HFFc6 (cell line): ENCODE data around the gene GPBP1L1. TPM values are rescaled to one million over a fixed set of nuclear protein-coding genes. Genes with fewer than 3 reads are reported as not detected.
A peak's percentile ranks its signal among the peaks of the same experiment; 100 is the strongest.

Source experiments
- DNase-seq: peaks from one replicate; pipeline ENCODE4 v3.0.0-alpha.2; 2018
- H3K27ac Mint-ChIP-seq: 2 replicates; pipeline ENCODE4 v1.8.0; 2020; ENCODE audit warnings: mild to moderate bottlenecking, mixed read lengths
- H3K27me3 Mint-ChIP-seq: 2 replicates; pipeline ENCODE4 v1.8.0; 2021; ENCODE audit warnings: mild to moderate bottlenecking, moderate library complexity, mixed read lengths; ENCODE audit not compliant: insufficient read depth
- H3K36me3 Mint-ChIP-seq: 2 replicates; pipeline ENCODE4 v1.8.0; 2021; ENCODE audit warnings: low read depth, mixed read lengths
- H3K4me1 Mint-ChIP-seq: 2 replicates; pipeline ENCODE4 v1.8.0; 2020; ENCODE audit warnings: low read depth, mixed read lengths
- H3K4me3 Mint-ChIP-seq: 2 replicates; pipeline ENCODE4 v1.8.0; 2020; ENCODE audit warnings: mild to moderate bottlenecking, moderate library complexity, mixed read lengths
- H3K9me3 Mint-ChIP-seq: 2 replicates; pipeline ENCODE4 v1.8.0; 2020; ENCODE audit warnings: mild to moderate bottlenecking, mixed read lengths
- total RNA-seq, 6 experiments: library from RNA; stranded (reverse); fragmentation: NEBNext Ultra II Directional; extraction: Animal tissue kit (Norgen Biotek cat#: 25700); gene quantifications; 2 replicates in 1 of 6; 3 replicates in 5 of 6; pipeline ENCODE4 v1.2.3, GENCODE V29; 2021
- TF ChIP-seq, protein P1 (sequence below): fragments of 200-600 bp; sonication (generic); IDR thresholded peaks from 2 replicates; pipeline ENCODE4 v1.5.0; 2021; ENCODE audit warnings: antibody characterized with exemption, mild to moderate bottlenecking

The GPBP1L1 gene
- total RNA-seq, 6 experiments from 2014 or later = 66.5 to 76.7 (median 68.1) TPM

DNA sequence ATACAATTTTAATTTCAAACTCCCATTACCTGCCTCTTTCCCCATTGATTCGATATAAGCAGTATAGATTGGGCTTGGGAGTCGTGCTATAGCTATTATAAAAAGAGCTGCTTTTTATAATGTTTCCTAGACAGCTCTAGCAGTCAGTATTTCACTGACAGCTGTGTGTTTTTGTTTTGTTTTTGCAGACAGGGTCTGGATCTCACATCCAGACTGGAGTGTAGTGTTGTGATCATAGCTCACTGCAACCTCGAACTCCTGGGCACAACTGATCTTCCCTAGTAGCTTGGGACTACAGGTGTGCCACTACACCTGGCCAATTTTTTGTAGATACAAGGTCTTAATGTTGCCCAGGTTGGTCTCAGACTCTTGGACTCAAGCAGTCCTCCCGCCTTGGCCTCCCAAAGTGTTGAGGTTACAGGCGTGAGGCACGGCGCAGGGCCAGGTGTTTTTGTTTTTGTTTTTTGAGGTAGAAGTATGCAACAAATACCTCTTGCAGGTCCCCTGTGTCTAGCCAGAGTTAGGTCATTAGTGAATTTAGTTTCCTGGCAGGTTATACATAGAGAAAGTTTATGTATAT, 100.7 kb downstream of the GPBP1L1 start:
- peaks cover 28% of the 10 kb centered on the region for H3K4me1 Mint-ChIP-seq
- peak overlapping the region; percentile 100 for H3K4me3 Mint-ChIP-seq
- H3K36me3 Mint-ChIP-seq = no peaks in the 10 kb centered on the region
- no peaks in the 10 kb centered on the region for H3K9me3 Mint-ChIP-seq
- no peak for DNase-seq
- TF ChIP-seq, protein P1, sequence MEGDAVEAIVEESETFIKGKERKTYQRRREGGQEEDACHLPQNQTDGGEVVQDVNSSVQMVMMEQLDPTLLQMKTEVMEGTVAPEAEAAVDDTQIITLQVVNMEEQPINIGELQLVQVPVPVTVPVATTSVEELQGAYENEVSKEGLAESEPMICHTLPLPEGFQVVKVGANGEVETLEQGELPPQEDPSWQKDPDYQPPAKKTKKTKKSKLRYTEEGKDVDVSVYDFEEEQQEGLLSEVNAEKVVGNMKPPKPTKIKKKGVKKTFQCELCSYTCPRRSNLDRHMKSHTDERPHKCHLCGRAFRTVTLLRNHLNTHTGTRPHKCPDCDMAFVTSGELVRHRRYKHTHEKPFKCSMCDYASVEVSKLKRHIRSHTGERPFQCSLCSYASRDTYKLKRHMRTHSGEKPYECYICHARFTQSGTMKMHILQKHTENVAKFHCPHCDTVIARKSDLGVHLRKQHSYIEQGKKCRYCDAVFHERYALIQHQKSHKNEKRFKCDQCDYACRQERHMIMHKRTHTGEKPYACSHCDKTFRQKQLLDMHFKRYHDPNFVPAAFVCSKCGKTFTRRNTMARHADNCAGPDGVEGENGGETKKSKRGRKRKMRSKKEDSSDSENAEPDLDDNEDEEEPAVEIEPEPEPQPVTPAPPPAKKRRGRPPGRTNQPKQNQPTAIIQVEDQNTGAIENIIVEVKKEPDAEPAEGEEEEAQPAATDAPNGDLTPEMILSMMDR = no peak
- H3K27me3 Mint-ChIP-seq = peaks cover 8% of the 10 kb centered on the region
- peak overlapping the region; percentile 96 for H3K27ac Mint-ChIP-seq

DNA sequence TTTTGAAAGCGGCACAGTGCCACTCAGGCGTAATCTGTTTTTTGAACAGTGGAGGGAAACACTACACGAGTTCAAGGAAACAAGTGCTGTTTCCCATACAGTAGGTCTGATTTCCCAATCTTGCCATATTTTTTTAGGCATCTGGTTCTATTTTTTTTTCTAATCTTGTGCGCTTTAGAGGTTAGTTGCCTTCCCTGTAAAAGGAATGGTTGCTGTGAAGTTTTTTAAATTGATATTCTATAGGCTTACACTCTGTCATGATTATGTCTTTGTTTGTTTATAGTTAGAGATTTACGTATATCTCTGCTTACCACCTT, 101.3 kb downstream of the GPBP1L1 start:
- Mint-ChIP-seq H3K36me3 (no peaks in the 10 kb centered on the region), H3K4me3 (peak overlapping the region; percentile 100), H3K27ac (peak overlapping the region; percentile 96), H3K4me1 (peaks cover 28% of the 10 kb centered on the region), H3K9me3 (no peaks in the 10 kb centered on the region), H3K27me3 (peaks cover 8% of the 10 kb centered on the region)
- DNase-seq = no peak
- TF ChIP-seq, protein P1 = no peak; the same call in 1 of the 2 replicates

GRCh38 chr1:45584351-45585109, 101.8 kb downstream of the GPBP1L1 start:
- TF ChIP-seq, protein P1 = no peak; the same call in 1 of the 2 replicates
- peak; percentile 79 for DNase-seq
- H3K9me3 Mint-ChIP-seq = no peaks in the 10 kb centered on the region
- peaks cover 8% of the 10 kb centered on the region for H3K27me3 Mint-ChIP-seq
- peak overlapping the region; percentile 98 for H3K27ac Mint-ChIP-seq
- H3K4me3 Mint-ChIP-seq = peak overlapping the region; percentile 100
- no peaks in the 10 kb centered on the region for H3K36me3 Mint-ChIP-seq
- H3K4me1 Mint-ChIP-seq = peaks cover 28% of the 10 kb centered on the region

DNA sequence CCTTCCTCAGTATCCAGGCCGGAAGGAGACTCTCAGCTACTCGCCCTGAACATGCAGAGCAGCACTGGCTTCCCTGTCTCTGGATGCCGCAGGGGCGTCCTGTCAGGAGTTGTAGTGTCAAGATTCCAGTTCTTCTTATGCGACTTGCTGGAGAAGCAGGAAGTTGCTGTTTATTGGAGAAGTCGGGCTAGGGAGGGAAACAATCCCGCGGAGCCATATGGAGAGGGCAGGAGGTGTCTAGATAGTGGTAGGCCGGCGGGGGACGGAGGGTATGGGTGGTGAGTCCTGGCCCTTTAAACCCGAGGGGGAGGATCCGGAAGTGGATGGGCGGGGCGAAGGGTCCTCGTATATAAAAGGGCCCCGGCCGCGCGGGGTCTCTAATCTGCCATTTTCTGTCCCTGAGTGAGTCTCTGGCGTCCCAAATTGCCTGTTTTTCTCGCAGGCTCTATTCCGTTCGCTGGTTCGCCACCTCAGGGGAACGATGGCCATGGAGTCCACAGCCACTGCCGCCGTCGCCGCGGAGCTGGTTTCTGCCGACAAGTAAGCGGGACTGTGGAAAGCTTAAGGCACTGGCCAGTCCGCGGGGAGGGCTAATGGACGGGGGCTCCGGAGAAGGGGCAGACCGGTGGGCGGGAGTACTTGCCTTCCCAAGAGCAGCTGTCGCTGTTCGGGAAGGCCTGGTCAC, 102.5 kb downstream of the GPBP1L1 start, which contains the start of gene NASP:
Gene NASP, plus strand, starts transcription at position 376 of the 685 bp plus-strand sequence. Its CDS starts 106 bp downstream, at position 482.
- peak; percentile 64 for DNase-seq
- H3K36me3 Mint-ChIP-seq = no peaks in the 10 kb centered on the region
- peak within 1 kb of the TSS; percentile 98 for H3K27ac Mint-ChIP-seq
- H3K4me3 Mint-ChIP-seq = peak within 1 kb of the TSS; percentile 100
- H3K9me3 Mint-ChIP-seq = no peaks in the 10 kb centered on the region
- H3K27me3 Mint-ChIP-seq = peaks cover 8% of the 10 kb centered on the region
- TF ChIP-seq, protein P1 = no peak
- peaks cover 28% of the 10 kb centered on the region for H3K4me1 Mint-ChIP-seq

DNA sequence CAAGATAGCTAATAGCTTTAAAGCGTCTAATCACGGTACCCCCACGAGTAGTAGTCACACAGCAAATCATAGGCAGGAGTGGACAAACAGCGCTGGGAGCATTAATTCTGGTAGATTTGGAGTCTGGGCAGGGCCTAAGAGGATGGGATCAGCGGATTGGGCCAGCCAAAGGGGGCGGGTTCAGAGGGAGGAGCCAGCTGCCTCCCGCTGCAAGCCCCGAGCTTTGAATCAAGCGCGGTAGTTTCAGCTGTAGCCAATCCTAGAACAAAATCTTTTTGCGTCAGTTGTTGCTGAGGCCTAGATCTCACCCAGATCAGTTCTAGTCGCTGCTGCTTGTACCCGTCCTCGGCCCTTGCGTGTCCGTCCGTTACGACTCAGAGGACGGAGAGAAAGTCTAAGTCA, 103.1 kb downstream of the GPBP1L1 start:
- peak overlapping the region; percentile 100 for H3K4me3 Mint-ChIP-seq
- TF ChIP-seq, protein P1 = no peak
- peak; percentile 97 for DNase-seq
- peaks cover 28% of the 10 kb centered on the region for H3K4me1 Mint-ChIP-seq
- no peaks in the 10 kb centered on the region for H3K9me3 Mint-ChIP-seq
- H3K27ac Mint-ChIP-seq = peak overlapping the region; percentile 98
- no peaks in the 10 kb centered on the region for H3K36me3 Mint-ChIP-seq
- peaks cover 8% of the 10 kb centered on the region for H3K27me3 Mint-ChIP-seq

Other genes starting within 250 kb of the GPBP1L1 start
- 1 to 10 TPM in 2 of 6 experiments, under 1 TPM in 4; 0.54 to 1.4 (median 0.82) TPM for gene TESK2, start 195.4 kb downstream of the GPBP1L1 start, total RNA-seq
- 1 to 10 TPM; 1.3 to 2.4 (median 1.7) TPM for gene CCDC163, start 186.5 kb downstream of the GPBP1L1 start, total RNA-seq
- gene MMACHC, start 186.2 kb downstream of the GPBP1L1 start, total RNA-seq = 10 to 100 TPM; 11.1 to 12.9 (median 12.4) TPM
- 1,000 to 10,000 TPM in 3 of 6 experiments, 100 to 1,000 TPM in 3; 798 to 1,123 (median 999) TPM for gene PRDX1, start 164.6 kb downstream of the GPBP1L1 start, total RNA-seq
- gene AKR1A1, start 135.7 kb downstream of the GPBP1L1 start, total RNA-seq = 100 to 1,000 TPM; 105 to 125 (median 119) TPM
- 10 to 100 TPM; 41.6 to 77.7 (median 72.1) TPM for gene NASP, start 102.5 kb downstream of the GPBP1L1 start, total RNA-seq
- under 1 TPM; 0.24 to 0.79 (median 0.31) TPM for gene CCDC17, start 62.5 kb downstream of the GPBP1L1 start, total RNA-seq
- 10 to 100 TPM; 18.5 to 27.5 (median 22.1) TPM for gene TMEM69, start 1.6 kb upstream of the GPBP1L1 start, total RNA-seq
- gene IPP, start 64.1 kb upstream of the GPBP1L1 start, total RNA-seq = 10 to 100 TPM; 15.7 to 22.0 (median 18.9) TPM
- 10 to 100 TPM; 27.8 to 40.7 (median 29.7) TPM for gene MAST2, start 117.1 kb upstream of the GPBP1L1 start, total RNA-seq